Vagina (tissue), 2 donors: ENCODE results near the gene SLC9A9. TPM values are rescaled to one million over a fixed set of nuclear protein-coding genes. Genes with fewer than 3 reads are reported as not detected.

ENCODE experiments used
- DNase-seq, 2 donors: peaks; one replicate each; pipeline ENCODE4 v3.0.0-alpha.2; 2017; ENCODE audit errors: extremely low spot score in 2 of 2
- H3K27ac ChIP-seq: fragments of 200-600 bp; sonication (generic); one replicate; pipeline ENCODE4 v1.5.1; 2019
- H3K27me3 ChIP-seq: fragments of 200-600 bp; sonication (generic); one replicate; pipeline ENCODE4 v1.5.1; 2019
- H3K36me3 ChIP-seq, 2 donors: fragments of 200-600 bp; sonication (generic); one replicate each; pipeline ENCODE4 v1.5.1; 2017 to 2019
- H3K4me1 ChIP-seq: fragments of 200-600 bp; sonication (generic); one replicate; pipeline ENCODE4 v1.5.1; 2019
- H3K4me3 ChIP-seq, 2 donors: fragments of 200-600 bp; sonication (generic); 1 replicate in 1 of 2; 2 replicates in 1 of 2; pipeline ENCODE4 v1.5.1; 2016 to 2019
- H3K9me3 ChIP-seq: fragments of 200-600 bp; sonication (generic); one replicate; pipeline ENCODE4 v1.5.1; 2019
- POLR2A ChIP-seq, 2 donors: fragments of 450-650 bp; IDR thresholded peaks; one replicate each; pipeline ENCODE4 v1.6.1; 2017; ENCODE audit warnings: antibody characterized with exemption in 2 of 2, mild to moderate bottlenecking in 2 of 2, moderate library complexity in 2 of 2
- POLR2AphosphoS5 ChIP-seq, 2 donors: sonication (generic); formaldehyde crosslinking; IDR thresholded peaks; one replicate each; pipeline ENCODE4 v1.9.0; 2017; ENCODE audit warnings: antibody characterized with exemption in 2 of 2, mild to moderate bottlenecking in 2 of 2, low read depth in 1 of 2; ENCODE audit not compliant: insufficient read depth in 1 of 2
- intact Hi-C: fragments of 100-400 bp; cut with DNase I; formaldehyde crosslinking; loops from one replicate; pipeline ENCODE4 v1.15.1; 2023
- total RNA-seq: library from RNA; depleted of rRNA; stranded (reverse); fragments of >200 nt; gene quantifications from one replicate; pipeline ENCODE4 v1.2.3, GENCODE V29; 2016
- TF ChIP-seq, protein P1 (sequence below), 3 experiments: fragments of 450-650 bp in 2 of 3; fragments of 200-600 bp in 1 of 3; sonication (generic) in 1 of 3; IDR thresholded peaks; one replicate each; pipeline ENCODE4 v1.5.1; 2017 to 2019; ENCODE audit warnings: antibody characterized with exemption in 3 of 3, mild to moderate bottlenecking in 2 of 3, moderate library complexity in 2 of 3

SLC9A9 gene
- total RNA-seq, 1 donor from 2014 or later: 30.7 TPM

DNA sequence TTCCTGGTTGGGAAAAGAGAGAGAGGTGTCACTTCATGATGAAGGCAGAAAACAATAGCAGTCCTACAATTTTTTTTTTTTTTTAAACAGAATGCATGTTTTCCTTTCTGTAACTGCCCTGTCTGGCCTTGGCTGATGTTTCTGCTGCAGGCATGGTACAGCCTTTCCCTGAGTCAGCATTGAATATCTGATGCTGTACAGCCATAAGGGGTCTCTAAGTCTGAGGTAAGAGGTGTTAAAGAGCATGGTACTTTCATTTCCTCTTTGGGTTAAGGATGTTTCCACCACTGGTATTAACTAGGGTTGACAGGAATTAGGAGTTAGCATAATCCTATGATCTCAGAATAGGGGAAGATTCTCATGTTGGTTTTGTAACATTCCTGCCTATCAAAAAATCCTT is 581.3 kb downstream of the SLC9A9 start:
- intact Hi-C loops: no loop called here
- no peaks in the 10 kb centered on the region for H3K36me3 ChIP-seq
- peaks cover 20% of the 10 kb centered on the region for H3K4me1 ChIP-seq
- H3K27me3 ChIP-seq: no peaks in the 10 kb centered on the region
- no peak overlapping the region for H3K27ac ChIP-seq
- H3K4me3 ChIP-seq: no peak overlapping the region
- no peaks in the 10 kb centered on the region for H3K9me3 ChIP-seq
- no peak for DNase-seq
- TF ChIP-seq, protein P1, sequence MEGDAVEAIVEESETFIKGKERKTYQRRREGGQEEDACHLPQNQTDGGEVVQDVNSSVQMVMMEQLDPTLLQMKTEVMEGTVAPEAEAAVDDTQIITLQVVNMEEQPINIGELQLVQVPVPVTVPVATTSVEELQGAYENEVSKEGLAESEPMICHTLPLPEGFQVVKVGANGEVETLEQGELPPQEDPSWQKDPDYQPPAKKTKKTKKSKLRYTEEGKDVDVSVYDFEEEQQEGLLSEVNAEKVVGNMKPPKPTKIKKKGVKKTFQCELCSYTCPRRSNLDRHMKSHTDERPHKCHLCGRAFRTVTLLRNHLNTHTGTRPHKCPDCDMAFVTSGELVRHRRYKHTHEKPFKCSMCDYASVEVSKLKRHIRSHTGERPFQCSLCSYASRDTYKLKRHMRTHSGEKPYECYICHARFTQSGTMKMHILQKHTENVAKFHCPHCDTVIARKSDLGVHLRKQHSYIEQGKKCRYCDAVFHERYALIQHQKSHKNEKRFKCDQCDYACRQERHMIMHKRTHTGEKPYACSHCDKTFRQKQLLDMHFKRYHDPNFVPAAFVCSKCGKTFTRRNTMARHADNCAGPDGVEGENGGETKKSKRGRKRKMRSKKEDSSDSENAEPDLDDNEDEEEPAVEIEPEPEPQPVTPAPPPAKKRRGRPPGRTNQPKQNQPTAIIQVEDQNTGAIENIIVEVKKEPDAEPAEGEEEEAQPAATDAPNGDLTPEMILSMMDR (IDR thresholded peaks at IDR 0.05): no peak
- TF ChIP-seq POLR2AphosphoS5 (IDR thresholded peaks at IDR 0.05; ENCODE audit: insufficient read depth in 1 of 2, low read depth in 1 of 2): no peak
- no peak for TF ChIP-seq POLR2A (IDR thresholded peaks at IDR 0.05)

DNA sequence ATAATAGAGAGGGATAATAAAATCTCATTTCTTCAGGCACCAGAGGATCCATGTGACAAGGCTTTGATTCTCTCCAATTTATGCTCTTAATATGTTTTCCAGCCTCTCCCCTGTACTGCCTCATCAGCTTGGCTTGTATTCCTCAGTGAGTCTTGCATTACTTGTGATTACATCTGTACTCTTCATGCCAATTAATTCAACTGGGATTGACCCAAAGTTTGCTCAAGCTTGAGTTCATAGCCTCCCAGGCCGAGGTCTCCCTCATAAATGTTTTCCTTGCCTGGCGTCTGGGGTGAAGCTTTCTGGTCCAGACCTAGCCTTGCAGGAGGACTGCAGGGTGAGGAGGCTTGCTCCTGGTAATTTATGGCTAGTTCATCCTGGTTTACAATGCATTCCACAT is 581.8 kb downstream of the SLC9A9 start:
- Histone ChIP-seq H3K27me3 (no peaks in the 10 kb centered on the region), H3K9me3 (no peaks in the 10 kb centered on the region), H3K4me3 (no peak overlapping the region), H3K36me3 (no peaks in the 10 kb centered on the region), H3K4me1 (peaks cover 20% of the 10 kb centered on the region), H3K27ac (no peak overlapping the region)
- TF ChIP-seq POLR2AphosphoS5 (IDR thresholded peaks at IDR 0.05; ENCODE audit: insufficient read depth in 1 of 2, low read depth in 1 of 2) (no peak), POLR2A (IDR thresholded peaks at IDR 0.05) (no peak)
- TF ChIP-seq, protein P1 (IDR thresholded peaks at IDR 0.05): no peak
- intact Hi-C loops: no loop called here
- no peak for DNase-seq

DNA sequence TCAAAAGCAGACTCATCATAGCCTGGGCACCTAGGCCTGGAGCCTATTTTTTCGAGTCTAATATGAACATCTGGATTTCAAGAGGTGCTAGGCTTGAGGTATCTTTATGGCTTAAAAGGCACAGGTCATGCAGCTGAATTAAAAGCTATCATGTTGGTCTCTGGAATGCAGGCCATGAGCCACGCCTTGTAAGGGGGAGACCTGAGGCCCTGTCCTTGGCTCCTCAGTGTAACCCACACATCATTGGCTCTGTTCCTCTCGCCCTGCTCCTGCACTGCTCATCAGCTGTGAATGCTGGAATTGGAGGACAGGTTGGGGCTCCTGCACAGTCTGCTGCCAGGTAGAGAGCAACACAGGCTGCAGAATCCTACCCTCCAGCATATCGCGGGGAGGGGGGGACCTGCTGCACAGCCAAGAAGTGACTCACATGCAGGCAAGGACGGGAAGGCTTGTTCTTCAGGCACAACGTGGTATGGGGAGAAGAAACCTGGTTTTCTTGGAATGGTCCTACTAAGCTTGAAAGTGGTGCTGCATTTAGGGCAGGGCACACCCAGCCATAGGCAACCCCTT is 582.7 kb downstream of the SLC9A9 start:
- Histone ChIP-seq H3K4me1 (peaks cover 20% of the 10 kb centered on the region), H3K4me3 (no peak overlapping the region), H3K9me3 (no peaks in the 10 kb centered on the region), H3K27ac (no peak overlapping the region), H3K27me3 (no peaks in the 10 kb centered on the region), H3K36me3 (no peaks in the 10 kb centered on the region)
- DNase-seq: peak in 1 of 2 donors; percentile 54
- TF ChIP-seq, protein P1 (IDR thresholded peaks at IDR 0.05): no peak
- TF ChIP-seq POLR2AphosphoS5 (IDR thresholded peaks at IDR 0.05; ENCODE audit: insufficient read depth in 1 of 2, low read depth in 1 of 2) (no peak), POLR2A (IDR thresholded peaks at IDR 0.05) (no peak)
- intact Hi-C loops: no loop called here

DNA sequence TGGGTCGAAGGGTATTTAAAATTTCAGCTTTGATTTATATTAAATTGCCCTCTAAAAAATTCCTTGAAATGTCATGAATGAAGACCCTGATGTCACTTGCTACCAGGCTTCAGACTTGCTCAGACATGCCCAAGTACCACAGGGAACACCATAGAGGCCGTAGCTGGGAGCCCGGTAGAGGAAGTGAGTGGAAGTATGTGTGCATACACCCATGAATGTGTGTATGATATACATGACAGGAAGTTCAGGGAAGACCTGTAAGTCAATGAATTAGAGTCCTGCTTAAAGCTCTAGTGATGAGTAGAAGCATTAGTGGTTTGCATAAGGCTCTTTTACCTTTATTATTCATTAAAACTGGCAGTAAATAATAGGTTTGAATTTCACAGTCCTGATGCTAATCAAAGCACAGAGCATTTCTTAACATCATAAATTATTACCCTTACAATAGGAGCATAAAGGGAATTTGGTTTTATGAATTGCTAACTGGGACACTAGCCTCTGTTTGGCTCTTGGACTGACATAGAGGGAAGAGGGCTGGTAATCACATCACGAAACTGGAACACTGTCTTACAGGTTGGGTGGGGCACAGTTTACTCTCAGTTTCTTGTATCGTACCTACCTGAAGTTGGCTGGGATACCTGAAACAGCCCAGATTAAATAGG is 584.3 kb downstream of the SLC9A9 start:
- Histone ChIP-seq H3K9me3 (no peaks in the 10 kb centered on the region), H3K36me3 (no peaks in the 10 kb centered on the region), H3K4me1 (peaks cover 20% of the 10 kb centered on the region), H3K27ac (no peak overlapping the region), H3K27me3 (no peaks in the 10 kb centered on the region), H3K4me3 (no peak overlapping the region)
- DNase-seq: no peak
- TF ChIP-seq POLR2AphosphoS5 (IDR thresholded peaks at IDR 0.05; ENCODE audit: insufficient read depth in 1 of 2, low read depth in 1 of 2) (no peak), POLR2A (IDR thresholded peaks at IDR 0.05) (no peak)
- TF ChIP-seq, protein P1 (IDR thresholded peaks at IDR 0.05): no peak
- intact Hi-C loops: no loop called here

DNA sequence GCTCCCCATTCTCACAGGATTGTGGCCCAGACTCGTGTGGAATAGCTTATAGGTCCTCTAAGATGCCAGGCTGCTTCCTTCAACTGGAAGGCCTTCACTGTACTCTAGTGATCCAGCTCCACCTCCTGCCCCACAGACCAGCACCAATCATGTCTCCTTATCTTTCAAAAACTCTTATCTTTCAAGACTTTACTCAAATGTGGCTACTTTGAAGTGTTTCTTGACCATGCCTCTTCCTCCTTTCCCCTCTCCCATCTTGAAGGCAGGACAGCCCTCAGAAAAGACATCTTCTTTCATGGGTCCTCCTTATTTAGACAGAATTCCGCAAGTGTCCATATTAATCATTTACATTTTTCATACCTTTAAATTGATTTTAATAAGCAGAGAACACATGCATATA is 586.4 kb downstream of the SLC9A9 start:
- TF ChIP-seq, protein P1 (IDR thresholded peaks at IDR 0.05): no peak
- TF ChIP-seq POLR2A (IDR thresholded peaks at IDR 0.05): no peak
- TF ChIP-seq POLR2AphosphoS5 (IDR thresholded peaks at IDR 0.05; ENCODE audit: insufficient read depth in 1 of 2, low read depth in 1 of 2): no peak
- DNase-seq: no peak
- H3K27ac ChIP-seq: no peak overlapping the region
- intact Hi-C loops: no loop called here
- no peaks in the 10 kb centered on the region for H3K27me3 ChIP-seq
- peaks cover 14% of the 10 kb centered on the region for H3K4me1 ChIP-seq
- no peak overlapping the region for H3K4me3 ChIP-seq
- H3K36me3 ChIP-seq: no peaks in the 10 kb centered on the region
- H3K9me3 ChIP-seq: no peaks in the 10 kb centered on the region
